Heart left ventricle (tissue), 16 donors: ENCODE data around the gene SCP2. TPM values are rescaled to one million over a fixed set of nuclear protein-coding genes. Genes with fewer than 3 reads are reported as not detected.

Experiments used
- ATAC-seq, 4 donors: fragments of 200-7000 bp; cut with Tn5 transposase; one replicate each; pipeline ENCODE4 v1.9.1; 2020 to 2022; ENCODE audit warnings: moderate library complexity in 4 of 4, mild to moderate bottlenecking in 3 of 4, moderate number of reproducible peaks in 1 of 4
- DNase-seq, 5 donors: peaks; one replicate each; pipeline ENCODE4 v3.0.0-alpha.2; 2020
- H3K27ac ChIP-seq, 12 donors: fragments of 200-600 bp; sonication (generic) in 4 of 12; one replicate each; pipeline versions ENCODE4 v1.5.0 to v1.8.0; 2016 to 2022; ENCODE audit warnings: mild to moderate bottlenecking in 2 of 12
- H3K27me3 ChIP-seq, 9 donors: fragments of 200-600 bp; sonication (generic) in 2 of 9; one replicate each; pipeline versions ENCODE4 v1.5.1 to v1.8.0; 2016 to 2022; ENCODE audit warnings: mild to moderate bottlenecking in 3 of 9
- H3K36me3 ChIP-seq, 9 donors: fragments of 200-600 bp; sonication (generic) in 2 of 9; one replicate each; pipeline versions ENCODE4 v1.5.0 to v1.8.0; 2018 to 2022; ENCODE audit warnings: mild to moderate bottlenecking in 2 of 9
- H3K4me1 ChIP-seq, 12 donors: fragments of 200-600 bp; sonication (generic) in 4 of 12; one replicate each; pipeline versions ENCODE4 v1.5.0 to v1.8.0; 2016 to 2022; ENCODE audit warnings: mild to moderate bottlenecking in 3 of 12
- H3K4me3 ChIP-seq, 12 donors: fragments of 200-600 bp; sonication (generic) in 4 of 12; one replicate each; pipeline versions ENCODE4 v1.5.0 to v1.8.0; 2017 to 2022; ENCODE audit warnings: mild to moderate bottlenecking in 9 of 12, moderate library complexity in 4 of 12
- H3K9me3 ChIP-seq, 12 donors: fragments of 200-600 bp; sonication (generic) in 4 of 12; one replicate each; pipeline versions ENCODE4 v1.5.0 to v1.8.0; 2016 to 2022; ENCODE audit warnings: mild to moderate bottlenecking in 1 of 12
- POLR2A ChIP-seq, 2 donors: fragments of 450-650 bp; IDR thresholded peaks; one replicate each; pipeline ENCODE4 v1.6.1; 2017; ENCODE audit warnings: antibody characterized with exemption in 2 of 2, mild to moderate bottlenecking in 2 of 2, moderate library complexity in 2 of 2
- WGBS, 4 donors: extraction: QIAGEN DNeasy Blood & Tissue Kit in 2 of 4; methylation state at CpG; one replicate each; pipeline versions ENCODE4 v1.1.5 to v1.1.7; 2013 to 2018; 5-methylcytosine and 5-hydroxymethylcytosine counted together
- intact Hi-C, 10 donors: fragments of 100-400 bp; cut with DNase I; formaldehyde crosslinking; loops; one replicate each; pipeline versions ENCODE4 v1.11.1 to v1.14.2; 2022
- polyA plus RNA-seq, 2 donors: library from polyadenylated mRNA; stranded (reverse); fragments of 200-250 nt; gene quantifications; one replicate each; pipeline ENCODE4 v1.2.3, GENCODE V29; 2013
- total RNA-seq, 9 donors: library from RNA; depleted of rRNA in 2 of 9; stranded (reverse); fragments of >200 nt in 2 of 9; fragmentation: NEBNext Ultra II Directional in 3 of 9; extraction: Animal tissue kit (Norgen Biotek cat#: 25700) in 3 of 9; gene quantifications; one replicate each; pipeline versions ENCODE4 v1.1.0 to v1.2.4, GENCODE V29; 2016 to 2023
- TF ChIP-seq, protein P1 (sequence below), 12 donors: fragments of 200-600 bp; sonication (generic) in 4 of 12; IDR thresholded peaks; one replicate each; pipeline versions ENCODE4 v1.5.0 to v1.8.0; 2018 to 2022; ENCODE audit warnings: antibody characterized with exemption in 12 of 12, mild to moderate bottlenecking in 5 of 12
- donor health status: ischemic (EF 13 %, LVEDD 7.1; RV severe dilation, severe dysfunction).
- donor health status: healthy with polysubstance abuse.
- donor health status: DM: no; HTN: yes; CAD: no.
- donor health status: DM: no; HTN: no; CAD: no.
- donor health status: ischemic (EF 25% LVEDD 6.9; RV normal size, moderate dysfunction).
- donor health status: ischemic (EF 25% LVEDD 5.7; RV mildly dilated, moderate dysfunction).
- donor health status: healthy.
- donor health status: DM: yes; HTN: yes; CAD: no.
- donor health status: ischemic (EF 35%, LVEDD 5.7; RV mildly dilated, moderate dysfunction).
- donor health status: nonischemic (EF 11% LVEDD 7.7; RV severe dilation, severe dysfunction).
- donor health status: DM: yes; HTN: yes; CAD: no.
- donor health status: PGD.
- donor health status: ischemic (EF 29% LVEDD 5.4; RV normal size, mild dysfunction).
- donor health status: nonischemic (EF 23%, LVEDD 6.1; RV moderate dilation, normal function).

Gene SCP2
- total and polyA plus RNA-seq, 11 donors, result 83.4 to 143 (median 132) TPM

- ATAC-seq (no peak), DNase-seq (no peak)
- Histone ChIP-seq H3K9me3 (no peaks in the 10 kb centered on the region), H3K27me3 (no peaks in the 10 kb centered on the region), H3K27ac (no peak overlapping the region), H3K36me3 (peaks cover 0 to 23% (median 0%) of the 10 kb centered on the region in 9 donors), H3K4me1 (peaks cover 0 to 19% (median 0%) of the 10 kb centered on the region in 12 donors), H3K4me3 (no peak overlapping the region)
- no peak for TF ChIP-seq POLR2A (IDR thresholded peaks at IDR 0.05)
- TF ChIP-seq, protein P1, sequence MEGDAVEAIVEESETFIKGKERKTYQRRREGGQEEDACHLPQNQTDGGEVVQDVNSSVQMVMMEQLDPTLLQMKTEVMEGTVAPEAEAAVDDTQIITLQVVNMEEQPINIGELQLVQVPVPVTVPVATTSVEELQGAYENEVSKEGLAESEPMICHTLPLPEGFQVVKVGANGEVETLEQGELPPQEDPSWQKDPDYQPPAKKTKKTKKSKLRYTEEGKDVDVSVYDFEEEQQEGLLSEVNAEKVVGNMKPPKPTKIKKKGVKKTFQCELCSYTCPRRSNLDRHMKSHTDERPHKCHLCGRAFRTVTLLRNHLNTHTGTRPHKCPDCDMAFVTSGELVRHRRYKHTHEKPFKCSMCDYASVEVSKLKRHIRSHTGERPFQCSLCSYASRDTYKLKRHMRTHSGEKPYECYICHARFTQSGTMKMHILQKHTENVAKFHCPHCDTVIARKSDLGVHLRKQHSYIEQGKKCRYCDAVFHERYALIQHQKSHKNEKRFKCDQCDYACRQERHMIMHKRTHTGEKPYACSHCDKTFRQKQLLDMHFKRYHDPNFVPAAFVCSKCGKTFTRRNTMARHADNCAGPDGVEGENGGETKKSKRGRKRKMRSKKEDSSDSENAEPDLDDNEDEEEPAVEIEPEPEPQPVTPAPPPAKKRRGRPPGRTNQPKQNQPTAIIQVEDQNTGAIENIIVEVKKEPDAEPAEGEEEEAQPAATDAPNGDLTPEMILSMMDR (IDR thresholded peaks at IDR 0.05), result no peak
- WGBS, 4 donors, result 92 to 99% (median 95%) methylated on average over 1 of the region's 1 CpG
- intact Hi-C loops, result no loop called here
Observed at GRCh38 chr1:53071915-53072314, 144.8 kb downstream of the SCP2 start.

DNA sequence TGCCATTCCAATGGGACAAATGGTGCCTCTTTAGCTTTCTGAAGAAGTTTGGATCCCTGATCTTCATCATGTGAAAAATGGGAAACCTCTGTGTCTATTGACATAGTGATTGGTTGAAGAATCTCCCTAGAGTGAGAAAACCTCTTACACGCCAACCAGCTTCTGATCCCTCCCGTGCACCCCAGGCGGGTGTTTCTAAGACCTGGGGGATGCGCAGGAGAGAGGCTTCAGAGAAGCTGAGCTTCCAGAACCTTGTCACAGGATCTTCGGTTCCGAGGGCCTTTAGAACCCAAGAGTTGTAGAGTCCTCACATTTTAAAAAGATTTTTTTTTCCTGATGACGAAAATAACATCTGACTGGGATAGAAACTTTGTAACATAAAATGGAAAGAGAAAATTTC is 146.2 kb downstream of the SCP2 start:
- Histone ChIP-seq H3K9me3 (no peaks in the 10 kb centered on the region), H3K4me3 (no peak overlapping the region), H3K27me3 (no peaks in the 10 kb centered on the region), H3K4me1 (peaks cover 0 to 19% (median 0%) of the 10 kb centered on the region in 12 donors), H3K36me3 (peaks cover 0 to 33% (median 0%) of the 10 kb centered on the region in 9 donors), H3K27ac (peak overlapping the region in 7 of 12 donors; percentile 28 to 74 (median 46))
- intact Hi-C loops, result no loop called here
- 91 to 94% (median 93%) methylated on average over 7 of the region's 7 CpGs for WGBS, 4 donors
- peak in 1 of 5 donors; percentile 2 for DNase-seq
- no peak for ATAC-seq
- TF ChIP-seq POLR2A (IDR thresholded peaks at IDR 0.05), result no peak
- TF ChIP-seq, protein P1 (IDR thresholded peaks at IDR 0.05), result no peak

DNA sequence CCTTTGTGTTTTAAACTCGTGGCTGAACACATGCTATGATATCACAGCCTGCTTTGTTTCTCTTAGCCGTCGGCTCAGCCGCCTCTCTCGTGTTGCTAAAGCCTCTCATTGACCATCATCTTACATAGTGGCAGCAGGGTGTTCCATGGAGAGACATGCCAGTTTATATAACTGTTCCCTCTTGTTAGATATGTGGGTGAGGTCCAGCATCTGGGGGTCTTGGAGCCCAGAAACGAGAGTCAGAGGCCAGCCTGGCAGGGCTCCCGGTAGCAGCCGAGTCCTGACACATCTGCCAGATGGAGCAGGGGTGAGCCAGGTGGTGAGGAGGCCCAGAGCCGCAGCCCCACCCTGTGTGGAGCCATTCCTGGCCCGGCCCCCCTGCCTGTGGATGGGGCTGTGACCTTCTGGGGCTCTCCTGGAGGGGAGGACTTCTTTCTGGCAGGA is 146.8 kb downstream of the SCP2 start:
- intact Hi-C loops, result no loop called here
- WGBS, 4 donors, result 54 to 69% (median 62%) methylated on average over 9 to 10 of the region's 10 CpGs
- Histone ChIP-seq H3K4me1 (peaks cover 0 to 19% (median 0%) of the 10 kb centered on the region in 12 donors), H3K27ac (peak overlapping the region in 8 of 12 donors; percentile 13 to 74 (median 46)), H3K4me3 (no peak overlapping the region), H3K9me3 (no peaks in the 10 kb centered on the region), H3K36me3 (peaks cover 0 to 39% (median 0%) of the 10 kb centered on the region in 9 donors), H3K27me3 (no peaks in the 10 kb centered on the region)
- no peak for TF ChIP-seq POLR2A (IDR thresholded peaks at IDR 0.05)
- TF ChIP-seq, protein P1 (IDR thresholded peaks at IDR 0.05), result no peak
- ATAC-seq (peak; percentile 63 to 84 (median 68)), DNase-seq (peak; percentile 44 to 73 (median 67))

GRCh38 chr1:53074313-53075154 is 147.5 kb downstream of the SCP2 start:
- no peaks in the 10 kb centered on the region for H3K9me3 ChIP-seq
- ATAC-seq (no peak), DNase-seq (peak in 1 of 5 donors; percentile 22)
- peaks cover 0 to 42% (median 0%) of the 10 kb centered on the region in 9 donors for H3K36me3 ChIP-seq
- TF ChIP-seq, protein P1 (IDR thresholded peaks at IDR 0.05), result no peak
- TF ChIP-seq POLR2A (IDR thresholded peaks at IDR 0.05), result no peak
- H3K27me3 ChIP-seq, result no peaks in the 10 kb centered on the region
- H3K27ac ChIP-seq, result peak overlapping the region in 7 of 12 donors; percentile 28 to 74 (median 47)
- H3K4me1 ChIP-seq, result peaks cover 0 to 19% (median 0%) of the 10 kb centered on the region in 12 donors
- WGBS, 4 donors, result 87 to 94% (median 90%) methylated on average over 5 to 8 of the region's 8 CpGs
- intact Hi-C loops, result no loop called here
- no peak overlapping the region for H3K4me3 ChIP-seq
